ENCODE measurements around the gene PLEKHG4B. TPM values are rescaled to one million over a fixed set of nuclear protein-coding genes. Genes with fewer than 3 reads are reported as not detected.

The PLEKHG4B gene
- total and polyA plus RNA-seq, 2 of the 8 experiments (the other 6 are each of a cell fraction or from before 2014, with no cell fraction given), result 31.1 to 43.6 TPM

GRCh38 chr5:94113-94892, 2.3 kb downstream of the PLEKHG4B start:
- peaks cover 3 to 21% (median 7%) of the 10 kb centered on the region in 4 experiments; a peak in 6 of 8 replicates for H3K36me3 ChIP-seq (ENCODE audit: control insufficient read depth in 2 of 4, insufficient read depth in 4 of 4, low read length in 3 of 4)
- no peak for FAIRE-seq
- H3K27ac ChIP-seq (ENCODE audit: low read depth, low read length), result no peak overlapping the region
- no peaks in the 10 kb centered on the region; a peak in 1 of 7 replicates for H3K27me3 ChIP-seq (replicated peaks in 1 of 4; ENCODE audit: control insufficient read depth in 3 of 4, extremely low read depth in 1 of 4, insufficient read depth in 3 of 4, low read length in 3 of 4)
- no peak overlapping the region for H2BK20ac ChIP-seq (ENCODE audit: low read length)
- no peak overlapping the region for H4K8ac ChIP-seq (ENCODE audit: extremely low read depth, insufficient read depth, low read length)
- POLR2A ChIA-PET (ENCODE audit: partially characterized antibody), result interaction anchor here (1.0 to 6.3 kb wide), 4 partner anchors 10 to 40 kb away, joined by 5 to 65 read pairs (median 12); no protein-coding TSS in a partner anchor
- H3K4me3 ChIP-seq (ENCODE audit: extremely low read depth in 1 of 4, insufficient read depth in 2 of 4, low read depth in 3 of 4, low read length in 4 of 4), result no peak overlapping the region
- no peaks in the 10 kb centered on the region for H3K9me3 ChIP-seq (ENCODE audit: insufficient read depth in 2 of 2, low read depth in 1 of 2, low read length in 1 of 2)
- H3K4me2 ChIP-seq (ENCODE audit: insufficient read depth in 1 of 2, low read depth in 2 of 2, low read length in 2 of 2), result peak overlapping the region in 1 of 2 experiments; percentile 84; a peak in 2 of 4 replicates
- no peak overlapping the region for H3K18ac ChIP-seq (ENCODE audit: extremely low read depth, low read length)
- peaks cover 3 to 26% of the 10 kb centered on the region in 2 experiments for H4K20me1 ChIP-seq (replicated peaks in 1 of 2; ENCODE audit: control insufficient read depth in 1 of 2, insufficient read depth in 2 of 2, low read length in 2 of 2)
- H2BK120ac ChIP-seq (replicated peaks; ENCODE audit: low read depth, low read length), result no peak overlapping the region
- peaks cover 11 to 58% of the 10 kb centered on the region in 2 experiments for H3K79me2 ChIP-seq (ENCODE audit: control insufficient read depth in 1 of 2, insufficient read depth in 2 of 2, low read length in 2 of 2)
- peaks cover 10% of the 10 kb centered on the region; the same call in 1 of the 2 replicates for H3K79me1 ChIP-seq (ENCODE audit: low read depth, low read length)
- no peak overlapping the region for H3K23ac ChIP-seq (ENCODE audit: insufficient read length)
- no peak overlapping the region for H3K4ac ChIP-seq (replicated peaks; ENCODE audit: insufficient read length, low read depth, low read length)
- peak overlapping the region; percentile 25; the same call in 1 of the 2 replicates for H2BK15ac ChIP-seq (ENCODE audit: low read length)
- no peak for DNase-seq (ENCODE audit: low read depth in 1 of 2, low spot score in 2 of 2)
- no peak overlapping the region for H4K5ac ChIP-seq (ENCODE audit: insufficient read length, low read depth, low read length)
- H3K4me1 ChIP-seq (replicated peaks in 1 of 4; ENCODE audit: control insufficient read depth in 3 of 4, insufficient read depth in 4 of 4, low read length in 3 of 4), result peaks cover 6 to 23% (median 17%) of the 10 kb centered on the region in 4 experiments
- no peak overlapping the region for H3K9ac ChIP-seq (replicated peaks in 1 of 4; ENCODE audit: extremely low read depth in 1 of 4, low read depth in 3 of 4, low read length in 3 of 4)
- 84% methylated on average over 10 of the region's 11 CpGs; no CpG with 5 or more reads in 1 of the 2 experiments for WGBS, 2 experiments (ENCODE audit: extremely low coverage in 1 of 2, insufficient coverage in 1 of 2, insufficient read length in 1 of 2, insufficient replicate concordance in 2 of 2, low coverage in 1 of 2, low lambda C conversion rate in 2 of 2, missing lambda C conversion rate in 1 of 2)
- peak overlapping the region; percentile 77 for H2BK5ac ChIP-seq (ENCODE audit: low read depth, low read length)
- no peak overlapping the region for H3K56ac ChIP-seq (replicated peaks; ENCODE audit: insufficient read length, low read depth, low read length)
- H4K91ac ChIP-seq (replicated peaks; ENCODE audit: insufficient read length, low read length), result peak overlapping the region; percentile 7
- 0 out of 2 replicates have a peak overlapping the region, but pooled peaks have one; percentile 39 for H2AK5ac ChIP-seq (ENCODE audit: low read depth, low read length)
- no peak overlapping the region for H3K14ac ChIP-seq (ENCODE audit: insufficient read length)
- no peak overlapping the region for H2AFZ ChIP-seq (ENCODE audit: low read length)
- no peaks in the 10 kb centered on the region; the same call in 1 of the 2 replicates for H3K23me2 ChIP-seq (ENCODE audit: low read depth, low read length)
- H2BK12ac ChIP-seq (ENCODE audit: low read depth, low read length), result no peak overlapping the region
- CTCF ChIA-PET (ENCODE audit: partially characterized antibody), result interaction anchor here (1.4 kb wide), 1 partner anchor 9 kb away, joined by 3 read pairs; no protein-coding TSS in a partner anchor
- TF ChIP-seq RAD21 (IDR thresholded peaks at IDR 0.05 in 1 of 2, conservative IDR thresholded peaks at IDR 0.05 in 1 of 2; ENCODE audit: low read depth in 2 of 2, low read length in 2 of 2) (no peak), ATF3 (IDR thresholded peaks at IDR 0.05; ENCODE audit: insufficient read depth, low read depth, low read length) (no peak), CBX5 (IDR thresholded peaks at IDR 0.05; ENCODE audit: low read depth, low read length) (no peak), HDAC6 (IDR thresholded peaks at IDR 0.05; ENCODE audit: low read depth, low read length) (no peak), MAFK (IDR thresholded peaks at IDR 0.05; ENCODE audit: low read depth, low read length) (no peak), NRF1 (IDR thresholded peaks at IDR 0.05; ENCODE audit: low read depth, low read length) (no peak), BACH1 (IDR thresholded peaks at IDR 0.05; ENCODE audit: low read length) (no peak), TAF7 (optimal IDR thresholded peaks at IDR 0.05; ENCODE audit: borderline replicate concordance, low read depth, low read length) (no peak), ASH2L (IDR thresholded peaks at IDR 0.05; ENCODE audit: low read length) (no peak), YY1 (IDR thresholded peaks at IDR 0.05; ENCODE audit: low read depth, low read length) (no peak), SUZ12 (IDR thresholded peaks at IDR 0.05; ENCODE audit: low read length) (no peak)
